GM12872 (cell line): ENCODE data around the gene NANOS2.

Experiments
- CTCF ChIP-seq: IDR thresholded peaks from 3 replicates; pipeline ENCODE4 v1.5.1; 2011; ENCODE audit warnings: low read depth, mild to moderate bottlenecking, low read length, moderate library complexity; ENCODE audit not compliant: insufficient read depth

NANOS2 gene

GRCh38 chr19:45927565-45928261 lies 13.1 kb upstream of the NANOS2 start:
- 0 out of 3 replicates have a peak, but pooled peaks have one; percentile 5 for TF ChIP-seq CTCF

GRCh38 chr19:45924891-45925447 lies 10.4 kb upstream of the NANOS2 start:
- no peak for TF ChIP-seq CTCF

GRCh38 chr19:45922281-45922680 lies 7.7 kb upstream of the NANOS2 start:
- peak; percentile 33; the same call in 2 of the 3 replicates for TF ChIP-seq CTCF

- TF ChIP-seq CTCF = no peak
Measured at GRCh38 chr19:45920458-45920857, 5.9 kb upstream of the NANOS2 start.

GRCh38 chr19:45919678-45920077 lies 5.1 kb upstream of the NANOS2 start:
- TF ChIP-seq CTCF = no peak

- no peak for TF ChIP-seq CTCF
Measured at GRCh38 chr19:45918721-45919120, 4.1 kb upstream of the NANOS2 start.

GRCh38 chr19:45917421-45918091 lies 3.0 kb upstream of the NANOS2 start:
- TF ChIP-seq CTCF = no peak
